A673 (cell line): ENCODE data around the gene NR0B2. TPM values are rescaled to one million over a fixed set of nuclear protein-coding genes. Genes with fewer than 3 reads are reported as not detected.

Experiments
- BruUV-seq: library from RNA; stranded (reverse); fragments of 400-500 nt; replicated peaks from 2 replicates; lab custom pipeline; 2021; lab: Mats Ljungman, UMichigan
- CTCF ChIA-PET: fragments of 300-600 bp; sonication (Branson Sonifier 250); formaldehyde crosslinking; loops from one replicate; lab custom pipeline; 2022; ENCODE audit warnings: antibody characterized with exemption; lab: Charles Lee
- POLR2A ChIA-PET: fragments of 300-600 bp; sonication (Branson Sonifier 250); formaldehyde crosslinking; loops from one replicate; lab custom pipeline; 2022; ENCODE audit warnings: antibody characterized with exemption; ENCODE audit not compliant: low non-redundant PET; lab: Charles Lee
- DNase-seq: peaks from one replicate; pipeline ENCODE4 v3.0.0-alpha.2; 2015; ENCODE audit warnings: low spot score
- H3K27ac ChIP-seq: fragments of 200-600 bp; sonication (generic); 2 replicates; pipeline ENCODE4 v1.5.1; 2016; ENCODE audit warnings: mixed run types, low read depth, mild to moderate bottlenecking, mixed read lengths, antibody characterized with exemption, low read length; ENCODE audit not compliant: poor library complexity, severe bottlenecking
- H3K27me3 ChIP-seq: fragments of 200-600 bp; sonication (generic); replicated peaks from 2 replicates; pipeline ENCODE4 v1.6.1; 2017; ENCODE audit warnings: mixed run types, low read depth, mild to moderate bottlenecking, mixed read lengths, antibody characterized with exemption, low read length; ENCODE audit not compliant: insufficient read depth, poor library complexity
- H3K36me3 ChIP-seq: fragments of 200-600 bp; sonication (generic); 2 replicates; pipeline ENCODE4 v1.6.1; 2016; ENCODE audit warnings: mixed run types, mild to moderate bottlenecking, mixed read lengths, antibody characterized with exemption, low read length; ENCODE audit not compliant: insufficient read depth, poor library complexity, severe bottlenecking
- H3K4me1 ChIP-seq: fragments of 200-600 bp; sonication (generic); 2 replicates; pipeline ENCODE4 v1.6.1; 2017; ENCODE audit warnings: mixed run types, mild to moderate bottlenecking, mixed read lengths, antibody characterized with exemption, low read length; ENCODE audit not compliant: insufficient read depth, poor library complexity, severe bottlenecking
- H3K4me3 ChIP-seq: fragments of 200-600 bp; sonication (generic); 2 replicates; pipeline ENCODE4 v1.5.1; 2016; ENCODE audit warnings: low read depth, mixed run types, mild to moderate bottlenecking, mixed read lengths, low read length; ENCODE audit not compliant: poor library complexity, severe bottlenecking
- H3K9me3 ChIP-seq: fragments of 200-600 bp; sonication (generic); 2 replicates; pipeline ENCODE4 v1.6.1; 2016; ENCODE audit warnings: mixed run types, low read depth, mild to moderate bottlenecking, mixed read lengths, antibody characterized with exemption, low read length; ENCODE audit not compliant: poor library complexity, severe bottlenecking
- EZH2 ChIP-seq: fragments of 200-600 bp; sonication (generic); IDR thresholded peaks from 2 replicates; pipeline ENCODE4 v1.6.1; 2017; ENCODE audit warnings: borderline replicate concordance, low read depth, mild to moderate bottlenecking, mixed read lengths, antibody characterized with exemption, low read length; ENCODE audit not compliant: poor library complexity, severe bottlenecking
- intact Hi-C: fragments of 100-400 bp; cut with micrococcal nuclease; formaldehyde crosslinking; loops from one replicate; pipeline ENCODE4 v1.10.0; 2022; ENCODE audit not compliant: unreplicated experiment
- total RNA-seq: library from RNA; stranded (reverse); gene quantifications from 2 replicates; pipeline ENCODE4 v1.2.3, GENCODE V29; 2021
- TF ChIP-seq, protein P1 (sequence below): fragments of 300-800, 200-600 bp; sonication (generic); conservative IDR thresholded peaks from 2 replicates; pipeline ENCODE4 v1.5.1; 2017; ENCODE audit warnings: low read depth, mild to moderate bottlenecking, antibody characterized with exemption, low read length, moderate library complexity, mixed read lengths

Gene NR0B2
- total RNA-seq, 1 experiment from 2014 or later: not detected

DNA sequence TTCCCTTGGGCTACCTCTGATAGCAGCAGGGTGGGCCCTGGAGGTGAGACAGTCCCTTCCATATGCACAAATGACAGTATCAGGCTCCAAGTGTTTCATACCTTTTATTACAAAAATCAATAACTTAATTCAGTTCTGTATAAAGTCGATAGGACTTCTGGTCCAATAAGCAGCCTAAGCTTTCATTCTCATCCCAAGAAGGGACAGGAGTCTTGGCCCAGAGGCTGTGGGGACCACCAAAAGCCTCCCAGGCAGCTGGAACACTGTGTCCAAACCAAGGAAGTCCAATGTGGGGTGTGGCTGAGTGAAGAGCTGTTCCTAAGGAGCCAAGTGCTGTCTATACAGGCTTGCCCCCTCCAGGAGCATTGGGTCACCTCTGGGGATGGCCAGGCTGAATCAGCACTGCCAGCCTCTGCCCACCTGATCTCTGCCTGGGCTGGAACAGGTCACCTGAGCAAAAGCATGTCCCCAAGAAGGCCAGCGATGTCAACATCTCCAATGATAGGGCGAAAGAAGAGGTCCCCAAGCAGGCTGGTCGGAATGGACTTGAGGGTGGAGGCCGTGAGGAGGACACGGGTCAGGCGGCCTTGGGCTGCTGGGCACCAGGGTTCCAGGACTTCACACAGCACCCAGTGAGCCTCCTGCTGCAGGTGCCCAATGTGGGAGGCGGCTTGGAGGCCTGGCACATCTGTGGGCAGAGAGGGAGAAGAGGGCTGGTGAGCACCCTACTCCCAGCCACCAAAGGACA is 2.2 kb downstream of the NR0B2 start:
- Histone ChIP-seq H3K4me1 (no peaks in the 10 kb centered on the region), H3K27ac (no peak overlapping the region), H3K4me3 (no peak overlapping the region), H3K9me3 (no peaks in the 10 kb centered on the region), H3K27me3 (no peaks in the 10 kb centered on the region), H3K36me3 (no peaks in the 10 kb centered on the region)
- DNase-seq: no peak
- ChIA-PET CTCF (no interaction called here), POLR2A (no interaction called here)
- BruUV-seq: no TSS peak
- TF ChIP-seq, protein P1, sequence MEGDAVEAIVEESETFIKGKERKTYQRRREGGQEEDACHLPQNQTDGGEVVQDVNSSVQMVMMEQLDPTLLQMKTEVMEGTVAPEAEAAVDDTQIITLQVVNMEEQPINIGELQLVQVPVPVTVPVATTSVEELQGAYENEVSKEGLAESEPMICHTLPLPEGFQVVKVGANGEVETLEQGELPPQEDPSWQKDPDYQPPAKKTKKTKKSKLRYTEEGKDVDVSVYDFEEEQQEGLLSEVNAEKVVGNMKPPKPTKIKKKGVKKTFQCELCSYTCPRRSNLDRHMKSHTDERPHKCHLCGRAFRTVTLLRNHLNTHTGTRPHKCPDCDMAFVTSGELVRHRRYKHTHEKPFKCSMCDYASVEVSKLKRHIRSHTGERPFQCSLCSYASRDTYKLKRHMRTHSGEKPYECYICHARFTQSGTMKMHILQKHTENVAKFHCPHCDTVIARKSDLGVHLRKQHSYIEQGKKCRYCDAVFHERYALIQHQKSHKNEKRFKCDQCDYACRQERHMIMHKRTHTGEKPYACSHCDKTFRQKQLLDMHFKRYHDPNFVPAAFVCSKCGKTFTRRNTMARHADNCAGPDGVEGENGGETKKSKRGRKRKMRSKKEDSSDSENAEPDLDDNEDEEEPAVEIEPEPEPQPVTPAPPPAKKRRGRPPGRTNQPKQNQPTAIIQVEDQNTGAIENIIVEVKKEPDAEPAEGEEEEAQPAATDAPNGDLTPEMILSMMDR: no peak
- TF ChIP-seq EZH2: no peak
- intact Hi-C loops: no loop called here

DNA sequence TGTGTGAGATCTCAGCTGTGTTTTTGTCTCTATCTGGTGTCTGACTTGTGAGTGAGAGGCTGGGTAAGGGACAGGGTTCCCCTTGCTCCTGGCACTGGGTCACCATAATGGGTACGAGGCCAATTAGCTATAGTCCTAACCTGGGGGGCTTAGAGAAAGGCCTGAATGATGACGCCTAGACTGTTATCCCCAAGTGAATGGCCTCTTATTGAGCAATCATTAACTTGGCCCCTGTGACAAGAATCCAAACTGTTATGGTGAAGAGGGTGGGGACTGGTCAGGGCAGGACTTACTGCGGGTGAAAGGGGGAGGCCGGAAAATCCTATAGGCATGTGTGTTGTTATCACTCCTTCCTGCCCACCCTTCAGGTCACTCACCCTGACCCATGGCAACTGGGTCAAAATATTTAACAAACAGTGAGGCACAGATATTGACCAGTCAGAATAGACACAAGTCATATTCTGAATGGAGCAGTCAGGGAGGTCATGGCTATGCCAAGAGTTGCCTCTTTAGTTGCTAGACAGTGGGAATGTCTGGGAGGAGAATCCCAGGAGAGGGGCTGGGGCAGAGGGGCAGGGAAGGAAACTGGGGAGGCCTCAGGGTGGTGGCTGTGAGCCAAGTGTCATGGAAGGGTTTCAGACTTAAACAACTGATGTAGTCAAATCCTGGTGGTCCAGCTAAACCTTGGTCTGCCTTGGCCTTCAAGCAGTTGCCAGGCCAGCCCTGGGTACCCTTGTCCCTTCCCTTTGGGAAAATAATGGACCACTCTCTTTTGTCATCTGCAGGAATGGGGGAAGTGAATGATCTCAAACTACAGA is 3.2 kb downstream of the NR0B2 start:
- Histone ChIP-seq H3K9me3 (no peaks in the 10 kb centered on the region), H3K4me3 (no peak overlapping the region), H3K36me3 (no peaks in the 10 kb centered on the region), H3K4me1 (no peaks in the 10 kb centered on the region), H3K27ac (no peak overlapping the region), H3K27me3 (no peaks in the 10 kb centered on the region)
- intact Hi-C loops: no loop called here
- BruUV-seq: no TSS peak
- ChIA-PET POLR2A (no interaction called here), CTCF (no interaction called here)
- no peak for TF ChIP-seq EZH2
- TF ChIP-seq, protein P1: no peak
- DNase-seq: no peak

DNA sequence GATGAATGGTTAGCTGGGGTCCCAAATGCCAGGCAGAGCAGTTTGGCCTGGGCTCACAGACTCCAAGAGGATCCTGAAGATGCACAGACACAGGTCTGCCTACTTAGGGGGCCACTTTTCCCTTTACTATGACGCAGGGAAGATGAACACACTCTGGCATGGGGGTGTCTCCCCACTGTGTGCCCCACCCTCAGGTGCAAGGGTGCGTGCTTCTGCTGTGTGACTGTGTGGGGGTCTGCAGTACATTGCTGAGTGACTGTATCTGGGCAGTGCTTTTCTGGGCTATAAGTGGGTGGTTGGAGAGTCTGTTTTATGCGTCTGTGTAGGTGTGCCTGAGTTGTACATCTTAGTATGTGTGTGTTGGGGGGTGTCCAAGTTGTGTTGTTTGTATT is 3.8 kb downstream of the NR0B2 start:
- no peak overlapping the region for H3K27ac ChIP-seq
- H3K9me3 ChIP-seq: no peaks in the 10 kb centered on the region
- DNase-seq: no peak
- H3K36me3 ChIP-seq: no peaks in the 10 kb centered on the region
- ChIA-PET CTCF (no interaction called here), POLR2A (no interaction called here)
- no peaks in the 10 kb centered on the region for H3K27me3 ChIP-seq
- intact Hi-C loops: no loop called here
- no peaks in the 10 kb centered on the region for H3K4me1 ChIP-seq
- TF ChIP-seq EZH2: no peak
- TF ChIP-seq, protein P1: no peak
- no peak overlapping the region for H3K4me3 ChIP-seq
- BruUV-seq: no TSS peak
